ENCODE measurements around the gene PNMA6E.
"Not testable (repeated sequence)": the region's sequence is repeated elsewhere in the genome, so short reads cannot be mapped to it uniquely, and the experiment has no call there.

The PNMA6E gene

DNA sequence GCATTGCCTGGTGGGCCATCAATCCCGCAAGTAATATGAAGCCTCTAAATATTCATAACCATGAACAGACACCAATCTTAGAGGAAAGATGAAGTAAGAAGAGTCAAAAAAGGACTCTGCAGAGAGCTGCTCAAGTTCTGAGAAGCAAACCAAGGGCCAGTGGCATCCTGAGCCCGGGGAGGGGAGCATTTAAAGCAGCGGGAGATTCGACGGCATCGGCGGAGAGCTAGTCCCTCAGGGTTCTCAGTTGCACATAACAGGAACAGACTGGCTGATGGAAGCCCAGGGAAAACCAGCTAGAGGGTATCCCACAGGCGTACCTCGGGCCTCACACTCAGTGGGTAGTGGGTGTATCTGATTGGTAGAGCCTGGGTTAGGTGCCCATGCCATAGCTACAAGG is 4.9 kb upstream of the PNMA6E start:
- in situ Hi-C loops (cut with HindIII; ENCODE audit: low sequenced_read_pairs), result no loop called here
- TF ChIP-seq, protein P1, sequence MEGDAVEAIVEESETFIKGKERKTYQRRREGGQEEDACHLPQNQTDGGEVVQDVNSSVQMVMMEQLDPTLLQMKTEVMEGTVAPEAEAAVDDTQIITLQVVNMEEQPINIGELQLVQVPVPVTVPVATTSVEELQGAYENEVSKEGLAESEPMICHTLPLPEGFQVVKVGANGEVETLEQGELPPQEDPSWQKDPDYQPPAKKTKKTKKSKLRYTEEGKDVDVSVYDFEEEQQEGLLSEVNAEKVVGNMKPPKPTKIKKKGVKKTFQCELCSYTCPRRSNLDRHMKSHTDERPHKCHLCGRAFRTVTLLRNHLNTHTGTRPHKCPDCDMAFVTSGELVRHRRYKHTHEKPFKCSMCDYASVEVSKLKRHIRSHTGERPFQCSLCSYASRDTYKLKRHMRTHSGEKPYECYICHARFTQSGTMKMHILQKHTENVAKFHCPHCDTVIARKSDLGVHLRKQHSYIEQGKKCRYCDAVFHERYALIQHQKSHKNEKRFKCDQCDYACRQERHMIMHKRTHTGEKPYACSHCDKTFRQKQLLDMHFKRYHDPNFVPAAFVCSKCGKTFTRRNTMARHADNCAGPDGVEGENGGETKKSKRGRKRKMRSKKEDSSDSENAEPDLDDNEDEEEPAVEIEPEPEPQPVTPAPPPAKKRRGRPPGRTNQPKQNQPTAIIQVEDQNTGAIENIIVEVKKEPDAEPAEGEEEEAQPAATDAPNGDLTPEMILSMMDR (IDR thresholded peaks at IDR 0.05; ENCODE audit: low read depth, low read length, missing control alignments), result no peak
- DNase-seq (ENCODE audit: low read depth), result no peak

DNA sequence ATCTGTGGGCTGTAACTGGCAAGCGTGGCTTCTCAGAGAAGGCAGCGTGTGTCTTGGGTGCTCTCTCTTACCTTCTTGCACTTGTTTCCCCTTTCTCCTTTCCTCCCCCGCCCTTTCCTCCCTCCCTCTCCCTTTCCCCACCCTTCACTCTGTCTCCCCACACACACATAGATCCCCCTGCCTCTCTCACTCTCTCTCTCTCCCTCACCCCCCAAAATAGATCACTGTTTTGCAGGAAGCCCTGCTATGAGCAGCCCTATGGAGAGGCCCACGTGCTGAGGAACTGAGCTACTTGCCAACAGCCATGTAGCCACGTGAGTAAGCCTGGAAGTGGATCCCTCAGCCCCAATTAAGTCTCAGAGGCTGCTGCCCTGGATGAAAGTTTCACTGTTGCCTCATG is 4.3 kb upstream of the PNMA6E start:
- in situ Hi-C loops (cut with HindIII; ENCODE audit: low sequenced_read_pairs), result no loop called here

More for the DNA sequence above, 4.9 kb upstream of the PNMA6E start:
- H3K4me3 ChIP-seq (ENCODE audit: low read depth, low read length), result no peak overlapping the region

DNA sequence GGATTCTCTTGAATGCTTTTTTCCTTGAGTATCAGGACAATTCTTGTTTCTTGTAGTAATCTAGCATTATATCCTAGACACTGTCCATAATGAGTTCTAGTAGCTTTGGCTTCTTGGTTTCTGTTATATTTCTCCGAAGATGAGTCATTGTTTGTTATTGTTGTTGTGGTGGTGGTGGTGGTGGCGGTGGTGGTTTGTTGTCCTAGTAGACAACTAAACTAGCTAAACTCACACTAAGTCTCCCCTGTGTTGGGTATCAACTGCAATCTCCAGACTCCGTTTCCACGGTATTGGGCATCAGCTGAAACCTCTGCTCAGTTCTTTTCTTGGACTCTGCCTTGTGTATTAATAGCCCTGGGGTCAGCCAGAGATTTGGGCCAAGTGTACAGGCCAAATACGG is 3.2 kb upstream of the PNMA6E start:
- H3K4me3 ChIP-seq (ENCODE audit: low read depth, low read length); in situ Hi-C loops (cut with HindIII; ENCODE audit: low sequenced_read_pairs); DNase-seq (ENCODE audit: low read depth): not testable (repeated sequence)

More for the DNA sequence above, 4.3 kb upstream of the PNMA6E start:
- no peak overlapping the region for H3K4me3 ChIP-seq (ENCODE audit: low read depth, low read length)
- no peak for DNase-seq (ENCODE audit: low read depth)
- TF ChIP-seq, protein P1 (IDR thresholded peaks at IDR 0.05; ENCODE audit: low read depth, low read length, missing control alignments), result no peak

DNA sequence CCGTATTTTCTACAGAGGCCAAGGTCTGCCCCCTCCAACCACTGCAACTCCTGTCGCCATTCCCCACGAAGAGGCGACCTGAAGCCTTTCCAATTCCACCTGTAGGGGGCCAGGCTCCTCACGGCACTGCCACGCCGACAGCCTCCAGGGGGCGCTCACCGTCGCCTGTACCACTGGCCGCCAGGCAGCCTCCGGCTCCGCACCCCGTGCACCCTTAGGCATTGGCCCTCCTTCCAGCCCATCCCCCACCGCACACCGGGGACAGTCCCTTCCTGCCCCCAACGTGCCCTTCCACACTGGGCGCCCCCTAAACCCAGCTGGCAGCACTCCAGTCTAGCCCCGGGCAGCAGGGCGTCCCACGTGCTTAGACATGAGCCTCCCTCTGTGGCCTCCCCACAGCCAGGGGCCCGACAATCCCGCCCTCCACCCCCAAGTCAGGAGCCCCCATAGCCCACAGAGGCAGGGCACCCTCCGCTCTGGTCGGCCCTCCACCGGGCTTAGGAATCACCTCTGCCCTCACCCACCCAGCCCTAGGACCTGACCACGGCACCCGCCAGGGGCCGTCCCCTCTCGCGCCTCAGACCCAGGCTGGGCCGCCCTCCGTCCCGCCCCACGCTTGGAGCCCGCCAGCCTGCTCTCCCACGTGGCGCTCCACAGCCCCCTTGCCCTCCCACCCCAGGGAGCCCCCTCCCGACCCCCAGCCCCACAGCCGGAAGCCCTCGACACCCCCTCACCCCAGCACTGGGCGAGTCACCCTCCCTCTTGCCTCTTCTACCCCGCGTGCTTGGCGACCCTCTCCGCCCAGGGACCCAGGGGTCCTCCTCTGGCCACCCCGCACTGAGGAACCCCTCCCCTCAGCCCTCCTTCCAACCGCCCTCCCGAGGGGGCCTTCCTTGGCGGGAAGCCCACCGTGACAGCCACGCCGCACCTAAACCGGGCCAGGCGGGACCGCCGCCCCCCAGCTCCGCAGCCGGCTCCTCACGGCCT is 711 bp downstream of the PNMA6E start:
- in situ Hi-C loops (cut with HindIII; ENCODE audit: low sequenced_read_pairs), result no loop called here
- no peak for DNase-seq (ENCODE audit: low read depth)

DNA sequence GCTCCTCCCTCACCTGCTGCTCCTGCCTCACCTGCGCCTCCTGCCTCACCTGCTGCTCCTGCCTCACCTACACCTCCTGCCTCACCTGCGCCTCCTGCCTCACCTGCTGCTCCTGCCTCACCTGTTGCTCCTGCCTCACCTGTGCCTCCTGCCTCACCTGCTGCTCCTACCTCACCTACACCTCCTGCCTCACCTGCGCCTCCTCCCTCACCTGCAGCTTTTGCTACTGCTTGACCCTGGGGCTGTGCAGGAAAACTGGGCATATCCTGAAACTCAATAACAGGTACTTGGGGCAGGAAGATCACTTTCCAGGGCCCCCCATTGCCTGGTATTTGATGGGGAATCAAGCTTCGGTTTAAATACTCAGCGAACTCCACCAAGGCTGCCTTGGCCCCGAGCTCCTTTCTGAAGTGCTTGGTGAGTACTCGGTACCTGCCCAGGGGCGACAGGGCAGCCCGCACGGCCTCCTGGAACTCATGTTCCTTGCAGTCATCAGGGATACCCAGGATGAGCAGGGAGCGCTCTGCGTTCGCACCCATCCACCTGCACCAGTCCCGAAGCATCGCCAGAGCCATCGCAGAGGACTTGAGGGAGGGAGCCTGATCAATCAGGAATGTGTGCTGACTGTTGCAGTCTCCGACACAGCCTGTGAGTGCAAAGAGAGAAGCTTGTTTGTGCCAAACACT is 2.7 kb downstream of the PNMA6E start:
- TF ChIP-seq, protein P1 (IDR thresholded peaks at IDR 0.05; ENCODE audit: low read depth, low read length, missing control alignments), result no peak
- in situ Hi-C loops (cut with HindIII; ENCODE audit: low sequenced_read_pairs), result no loop called here
- no peak overlapping the region for H3K4me3 ChIP-seq (ENCODE audit: low read depth, low read length)
- no peak for DNase-seq (ENCODE audit: low read depth)

More for the DNA sequence above, 711 bp downstream of the PNMA6E start:
- H3K4me3 ChIP-seq (ENCODE audit: low read depth, low read length), result no peak overlapping the region
- TF ChIP-seq, protein P1 (IDR thresholded peaks at IDR 0.05; ENCODE audit: low read depth, low read length, missing control alignments), result peak; percentile 44

DNA sequence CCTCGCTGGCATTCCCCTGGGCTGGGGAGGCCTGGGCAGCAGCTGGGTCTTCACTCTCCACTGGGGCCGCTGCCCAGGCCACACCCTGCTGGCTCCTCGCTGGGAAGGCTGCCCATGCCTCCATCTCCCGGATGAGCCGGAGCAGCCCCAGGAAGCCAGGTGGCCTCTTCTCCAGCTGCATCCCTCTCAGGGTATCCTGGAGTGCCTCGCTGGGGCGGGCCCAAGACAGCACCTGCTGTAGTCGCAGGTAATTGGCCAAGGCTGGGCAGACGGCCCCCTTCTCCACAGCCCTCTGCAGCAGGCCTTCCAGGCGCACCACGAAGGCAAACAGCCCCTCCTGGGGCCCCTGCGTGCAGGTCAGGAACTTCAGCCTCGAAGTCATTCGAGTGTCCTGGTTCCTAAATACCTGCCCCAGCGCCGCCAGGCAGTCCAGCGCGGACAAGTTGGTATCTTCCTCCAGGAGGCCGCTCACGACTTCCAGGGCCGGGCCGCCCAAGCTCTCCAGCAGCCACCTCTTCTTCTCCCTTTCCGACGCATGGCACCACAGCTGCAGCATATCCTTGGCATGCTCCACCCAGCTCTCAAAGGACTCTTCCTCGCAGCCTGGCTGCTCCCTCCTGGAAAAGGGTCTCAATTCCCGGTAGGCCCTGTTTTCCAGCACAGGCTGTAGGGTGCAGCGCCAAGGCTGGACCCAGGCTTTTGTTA is 3.7 kb downstream of the PNMA6E start:
- in situ Hi-C loops (cut with HindIII; ENCODE audit: low sequenced_read_pairs), result no loop called here
- TF ChIP-seq, protein P1 (IDR thresholded peaks at IDR 0.05; ENCODE audit: low read depth, low read length, missing control alignments), result no peak

More for the DNA sequence above, 3.7 kb downstream of the PNMA6E start:
- DNase-seq (ENCODE audit: low read depth), result no peak
- no peak overlapping the region for H3K4me3 ChIP-seq (ENCODE audit: low read depth, low read length)

Data from astrocyte of the cerebellum (primary cell).